SK-N-SH (cell line): Measurements from ENCODE around the gene PHF21B. TPM values are rescaled to one million over a fixed set of nuclear protein-coding genes. Genes with fewer than 3 reads are reported as not detected.

Experiments
- CTCF ChIA-PET: fragments of 300-600, 350-600 bp; formaldehyde crosslinking; extraction: SDS; loops from one replicate; lab custom pipeline; 2021; lab: Yijun Ruan, JAX
- POLR2A ChIA-PET: fragments of 350-600 bp; sonication (Branson Sonifier 250); formaldehyde crosslinking; extraction: SDS; loops from one replicate; lab custom pipeline; 2020; ENCODE audit warnings: antibody characterized with exemption, inconsistent platforms; lab: Yijun Ruan, JAX
- DNase-seq: peaks from one replicate; pipeline ENCODE4 v3.0.0; 2012
- H2AFZ ChIP-seq: fragments of 200-600 bp; sonication (generic); 2 replicates; pipeline ENCODE4 v1.8.1; 2016; ENCODE audit warnings: antibody characterized with exemption, mild to moderate bottlenecking, low read depth
- H3F3A ChIP-seq: fragments of 200-600 bp; sonication (generic); replicated peaks from 2 replicates; pipeline ENCODE3; 2016; ENCODE audit warnings: antibody characterized with exemption, mild to moderate bottlenecking; ENCODE audit not compliant: insufficient read depth
- H3K27ac ChIP-seq, 2 experiments: fragments of 200-500 bp in 1 of 2; fragments of 200-600 bp in 1 of 2; sonication (Bioruptor generic) in 1 of 2; sonication (generic), shearing (Covaris generic) in 1 of 2; 2 replicates each; pipeline versions ENCODE4 v1.5.1 to v1.6.1; 2014 to 2016; ENCODE audit warnings: low read depth in 2 of 2, inconsistent platforms in 1 of 2, low read length in 1 of 2, mild to moderate bottlenecking in 1 of 2, mixed read lengths in 1 of 2
- H3K27me3 ChIP-seq: fragments of 200-600 bp; sonication (generic), shearing (Covaris generic); 2 replicates; pipeline ENCODE4 v1.6.1; 2016; ENCODE audit warnings: mixed run types; ENCODE audit not compliant: insufficient read depth
- H3K36me3 ChIP-seq, 2 experiments: fragments of 200-500 bp in 1 of 2; fragments of 200-600 bp in 1 of 2; sonication (Bioruptor generic) in 1 of 2; sonication (generic) in 1 of 2; replicated peaks in 1 of 2; 2 replicates each; pipeline versions ENCODE3 to v1.5.1; 2014 to 2016; ENCODE audit warnings: low read length in 1 of 2, mild to moderate bottlenecking in 1 of 2; ENCODE audit not compliant: insufficient read depth in 2 of 2, control insufficient read depth in 1 of 2
- H3K4me1 ChIP-seq, 2 experiments: fragments of 200-500 bp in 1 of 2; fragments of 200-600 bp in 1 of 2; sonication (Bioruptor generic) in 1 of 2; sonication (generic), shearing (Covaris generic) in 1 of 2; 2 replicates each; pipeline versions ENCODE4 v1.5.1 to v1.6.1; 2014 to 2016; ENCODE audit warnings: low read depth in 1 of 2, low read length in 1 of 2, mixed run types in 1 of 2; ENCODE audit not compliant: insufficient read depth in 2 of 2, control insufficient read depth in 1 of 2
- H3K4me2 ChIP-seq: fragments of 200-600 bp; sonication (generic), shearing (Covaris generic); 2 replicates; pipeline ENCODE4 v1.6.1; 2017; ENCODE audit warnings: mixed run types
- H3K4me3 ChIP-seq, 2 experiments: fragments of 200-500 bp in 1 of 2; fragments of 200-600 bp in 1 of 2; sonication (Bioruptor generic) in 1 of 2; sonication (generic), shearing (Covaris generic) in 1 of 2; 2 replicates each; pipeline versions ENCODE4 v1.5.1 to v1.8.1; 2014 to 2016; ENCODE audit warnings: low read depth in 2 of 2, inconsistent platforms in 1 of 2, low read length in 1 of 2, mild to moderate bottlenecking in 1 of 2, mixed read lengths in 1 of 2, moderate library complexity in 1 of 2
- H3K79me2 ChIP-seq: fragments of 200-600 bp; sonication (generic); 2 replicates; pipeline ENCODE4 v1.8.1; 2017; ENCODE audit warnings: mild to moderate bottlenecking; ENCODE audit not compliant: insufficient read depth
- H3K9ac ChIP-seq: fragments of 200-600 bp; sonication (generic); 2 replicates; pipeline ENCODE4 v1.6.1; 2017; ENCODE audit warnings: mixed run types
- H3K9me2 ChIP-seq: fragments of 200-600 bp; sonication (generic); 2 replicates; pipeline ENCODE4 v1.6.1; 2017; ENCODE audit warnings: mixed run types
- H3K9me3 ChIP-seq: fragments of 200-600 bp; sonication (generic); 2 replicates; pipeline ENCODE4 v1.6.1; 2017; ENCODE audit warnings: mixed run types, mild to moderate bottlenecking, moderate library complexity
- H4K20me1 ChIP-seq: fragments of 200-600 bp; sonication (generic); 2 replicates; pipeline ENCODE4 v1.6.1; 2017; ENCODE audit warnings: mild to moderate bottlenecking, mixed run types; ENCODE audit not compliant: insufficient read depth
- EZH2phosphoT487 ChIP-seq: fragments of 200-600 bp; sonication (generic); IDR thresholded peaks from 2 replicates; pipeline ENCODE4 v1.6.1; 2017; ENCODE audit warnings: low read depth, mixed run types, mild to moderate bottlenecking, antibody characterized with exemption, moderate library complexity, borderline replicate concordance
- FOXM1 ChIP-seq: IDR thresholded peaks from 2 replicates; pipeline ENCODE4 v1.4.0; 2012; ENCODE audit warnings: low read depth, mild to moderate bottlenecking
- GABPA ChIP-seq: IDR thresholded peaks from 2 replicates; pipeline ENCODE4 v1.4.0; 2012; ENCODE audit warnings: low read depth, mild to moderate bottlenecking
- MXI1 ChIP-seq: IDR thresholded peaks from 2 replicates; pipeline ENCODE4 v1.6.1; 2012; ENCODE audit warnings: mild to moderate bottlenecking, low read depth, low read length, improper control_type of control experiment
- NFIC ChIP-seq: IDR thresholded peaks from 2 replicates; pipeline ENCODE4 v1.4.0; 2012; ENCODE audit warnings: borderline replicate concordance
- NRF1 ChIP-seq: IDR thresholded peaks from 2 replicates; pipeline ENCODE4 v1.6.1; 2012; ENCODE audit warnings: low read depth, mild to moderate bottlenecking, low read length
- POLR2AphosphoS5 ChIP-seq: IDR thresholded peaks from 2 replicates; pipeline ENCODE4 v1.6.1; 2012; ENCODE audit warnings: low read depth, low read length
- RXRA ChIP-seq: IDR thresholded peaks from 2 replicates; pipeline ENCODE4 v1.4.0; 2012; ENCODE audit warnings: low read depth, mild to moderate bottlenecking, borderline replicate concordance
- SMC3 ChIP-seq: IDR thresholded peaks from 2 replicates; pipeline ENCODE4 v1.6.1; 2012; ENCODE audit warnings: low read depth, low read length, improper control_type of control experiment
- TAF1 ChIP-seq: IDR thresholded peaks from 2 replicates; pipeline ENCODE4 v1.6.1; 2012; ENCODE audit warnings: low read depth, mild to moderate bottlenecking, low read length, moderate library complexity, borderline replicate concordance
- YY1 ChIP-seq: IDR thresholded peaks from 2 replicates; pipeline ENCODE4 v1.4.0; 2012; ENCODE audit warnings: low read depth, mild to moderate bottlenecking
- WGBS: methylation state at CpG from one replicate; pipeline ENCODE4 v1.1.6; 2017; ENCODE audit warnings: low lambda C conversion rate; 5-methylcytosine and 5-hydroxymethylcytosine counted together
- polyA plus RNA-seq, 3 experiments: library from polyadenylated mRNA; depleted of rRNA; stranded (reverse); fragments of >200 nt; gene quantifications; 2 replicates each; pipeline ENCODE4 v1.2.3, GENCODE V29; 2012
- TF ChIP-seq, protein P1 (sequence below): IDR thresholded peaks from 2 replicates; pipeline ENCODE4 v1.6.1; 2012; ENCODE audit warnings: mild to moderate bottlenecking, low read depth, low read length, moderate library complexity
- TF ChIP-seq, protein P2 (sequence below): fragments of 150-350 bp; IDR thresholded peaks from 2 replicates; pipeline ENCODE4 v1.6.1; 2016; ENCODE audit warnings: mild to moderate bottlenecking, low read depth, low read length
- TF ChIP-seq, protein P3 (sequence below): IDR thresholded peaks from 2 replicates; pipeline ENCODE4; 2012
- TF ChIP-seq, protein P4 (sequence below): IDR thresholded peaks from 2 replicates; pipeline ENCODE4 v1.4.0; 2012; ENCODE audit warnings: low read depth
- TF ChIP-seq, protein P5 (sequence below): fragments of 200-600 bp; sonication (generic); IDR thresholded peaks from 2 replicates; pipeline ENCODE4 v1.6.1; 2017; ENCODE audit warnings: antibody characterized with exemption, mild to moderate bottlenecking, moderate library complexity

The PHF21B gene
- polyA plus RNA-seq, 1 of the 3 experiments (the other 2 are of a cell fraction): 0.76 TPM

DNA sequence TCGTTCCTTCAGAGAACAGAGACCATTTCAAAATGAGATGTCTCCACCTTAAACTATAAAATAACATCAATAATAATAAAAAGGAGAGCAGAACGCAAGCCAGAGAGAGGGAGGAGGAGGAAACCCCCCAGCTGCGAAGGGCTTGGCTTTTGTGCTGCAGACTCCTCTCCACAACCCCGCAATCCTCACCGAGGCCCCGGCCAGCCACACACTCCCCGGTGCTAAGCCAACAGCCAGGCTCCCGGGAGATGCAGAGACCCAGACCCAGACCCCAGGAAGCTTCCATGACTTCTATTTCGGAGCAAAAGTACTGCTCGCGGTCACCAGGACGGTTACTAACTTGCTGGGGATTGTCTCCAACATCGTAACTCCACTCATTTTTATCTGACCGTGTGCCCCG lies 10.6 kb downstream of the PHF21B start:
- no peaks in the 10 kb centered on the region for H3K79me2 ChIP-seq
- H3K4me3 ChIP-seq: no peak overlapping the region
- TF ChIP-seq, protein P1, sequence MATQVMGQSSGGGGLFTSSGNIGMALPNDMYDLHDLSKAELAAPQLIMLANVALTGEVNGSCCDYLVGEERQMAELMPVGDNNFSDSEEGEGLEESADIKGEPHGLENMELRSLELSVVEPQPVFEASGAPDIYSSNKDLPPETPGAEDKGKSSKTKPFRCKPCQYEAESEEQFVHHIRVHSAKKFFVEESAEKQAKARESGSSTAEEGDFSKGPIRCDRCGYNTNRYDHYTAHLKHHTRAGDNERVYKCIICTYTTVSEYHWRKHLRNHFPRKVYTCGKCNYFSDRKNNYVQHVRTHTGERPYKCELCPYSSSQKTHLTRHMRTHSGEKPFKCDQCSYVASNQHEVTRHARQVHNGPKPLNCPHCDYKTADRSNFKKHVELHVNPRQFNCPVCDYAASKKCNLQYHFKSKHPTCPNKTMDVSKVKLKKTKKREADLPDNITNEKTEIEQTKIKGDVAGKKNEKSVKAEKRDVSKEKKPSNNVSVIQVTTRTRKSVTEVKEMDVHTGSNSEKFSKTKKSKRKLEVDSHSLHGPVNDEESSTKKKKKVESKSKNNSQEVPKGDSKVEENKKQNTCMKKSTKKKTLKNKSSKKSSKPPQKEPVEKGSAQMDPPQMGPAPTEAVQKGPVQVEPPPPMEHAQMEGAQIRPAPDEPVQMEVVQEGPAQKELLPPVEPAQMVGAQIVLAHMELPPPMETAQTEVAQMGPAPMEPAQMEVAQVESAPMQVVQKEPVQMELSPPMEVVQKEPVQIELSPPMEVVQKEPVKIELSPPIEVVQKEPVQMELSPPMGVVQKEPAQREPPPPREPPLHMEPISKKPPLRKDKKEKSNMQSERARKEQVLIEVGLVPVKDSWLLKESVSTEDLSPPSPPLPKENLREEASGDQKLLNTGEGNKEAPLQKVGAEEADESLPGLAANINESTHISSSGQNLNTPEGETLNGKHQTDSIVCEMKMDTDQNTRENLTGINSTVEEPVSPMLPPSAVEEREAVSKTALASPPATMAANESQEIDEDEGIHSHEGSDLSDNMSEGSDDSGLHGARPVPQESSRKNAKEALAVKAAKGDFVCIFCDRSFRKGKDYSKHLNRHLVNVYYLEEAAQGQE: no peak
- TF ChIP-seq GABPA (no peak), FOXM1 (no peak), MXI1 (no peak), NFIC (no peak), POLR2AphosphoS5 (no peak), SMC3 (no peak), TAF1 (no peak), RXRA (no peak), YY1 (no peak), EZH2phosphoT487 (no peak), NRF1 (no peak)
- TF ChIP-seq, protein P2, sequence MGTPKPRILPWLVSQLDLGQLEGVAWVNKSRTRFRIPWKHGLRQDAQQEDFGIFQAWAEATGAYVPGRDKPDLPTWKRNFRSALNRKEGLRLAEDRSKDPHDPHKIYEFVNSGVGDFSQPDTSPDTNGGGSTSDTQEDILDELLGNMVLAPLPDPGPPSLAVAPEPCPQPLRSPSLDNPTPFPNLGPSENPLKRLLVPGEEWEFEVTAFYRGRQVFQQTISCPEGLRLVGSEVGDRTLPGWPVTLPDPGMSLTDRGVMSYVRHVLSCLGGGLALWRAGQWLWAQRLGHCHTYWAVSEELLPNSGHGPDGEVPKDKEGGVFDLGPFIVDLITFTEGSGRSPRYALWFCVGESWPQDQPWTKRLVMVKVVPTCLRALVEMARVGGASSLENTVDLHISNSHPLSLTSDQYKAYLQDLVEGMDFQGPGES: no peak
- TF ChIP-seq, protein P3, sequence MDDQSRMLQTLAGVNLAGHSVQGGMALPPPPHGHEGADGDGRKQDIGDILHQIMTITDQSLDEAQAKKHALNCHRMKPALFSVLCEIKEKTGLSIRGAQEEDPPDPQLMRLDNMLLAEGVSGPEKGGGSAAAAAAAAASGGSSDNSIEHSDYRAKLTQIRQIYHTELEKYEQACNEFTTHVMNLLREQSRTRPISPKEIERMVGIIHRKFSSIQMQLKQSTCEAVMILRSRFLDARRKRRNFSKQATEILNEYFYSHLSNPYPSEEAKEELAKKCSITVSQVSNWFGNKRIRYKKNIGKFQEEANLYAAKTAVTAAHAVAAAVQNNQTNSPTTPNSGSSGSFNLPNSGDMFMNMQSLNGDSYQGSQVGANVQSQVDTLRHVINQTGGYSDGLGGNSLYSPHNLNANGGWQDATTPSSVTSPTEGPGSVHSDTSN: no peak
- TF ChIP-seq, protein P4, sequence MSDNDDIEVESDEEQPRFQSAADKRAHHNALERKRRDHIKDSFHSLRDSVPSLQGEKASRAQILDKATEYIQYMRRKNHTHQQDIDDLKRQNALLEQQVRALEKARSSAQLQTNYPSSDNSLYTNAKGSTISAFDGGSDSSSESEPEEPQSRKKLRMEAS: no peak
- TF ChIP-seq, protein P5, sequence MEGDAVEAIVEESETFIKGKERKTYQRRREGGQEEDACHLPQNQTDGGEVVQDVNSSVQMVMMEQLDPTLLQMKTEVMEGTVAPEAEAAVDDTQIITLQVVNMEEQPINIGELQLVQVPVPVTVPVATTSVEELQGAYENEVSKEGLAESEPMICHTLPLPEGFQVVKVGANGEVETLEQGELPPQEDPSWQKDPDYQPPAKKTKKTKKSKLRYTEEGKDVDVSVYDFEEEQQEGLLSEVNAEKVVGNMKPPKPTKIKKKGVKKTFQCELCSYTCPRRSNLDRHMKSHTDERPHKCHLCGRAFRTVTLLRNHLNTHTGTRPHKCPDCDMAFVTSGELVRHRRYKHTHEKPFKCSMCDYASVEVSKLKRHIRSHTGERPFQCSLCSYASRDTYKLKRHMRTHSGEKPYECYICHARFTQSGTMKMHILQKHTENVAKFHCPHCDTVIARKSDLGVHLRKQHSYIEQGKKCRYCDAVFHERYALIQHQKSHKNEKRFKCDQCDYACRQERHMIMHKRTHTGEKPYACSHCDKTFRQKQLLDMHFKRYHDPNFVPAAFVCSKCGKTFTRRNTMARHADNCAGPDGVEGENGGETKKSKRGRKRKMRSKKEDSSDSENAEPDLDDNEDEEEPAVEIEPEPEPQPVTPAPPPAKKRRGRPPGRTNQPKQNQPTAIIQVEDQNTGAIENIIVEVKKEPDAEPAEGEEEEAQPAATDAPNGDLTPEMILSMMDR: no peak
- TF ChIP-seq, all 33 proteins: peak for 0
- no peak overlapping the region for H3K9ac ChIP-seq
- no peaks in the 10 kb centered on the region for H3F3A ChIP-seq
- POLR2A ChIA-PET: no interaction called here
- CTCF ChIA-PET: no interaction called here
- no peaks in the 10 kb centered on the region for H3K9me2 ChIP-seq
- no peaks in the 10 kb centered on the region; the same call in 1 of the 2 replicates for H3K27me3 ChIP-seq
- H3K36me3 ChIP-seq: no peaks in the 10 kb centered on the region
- no peak for DNase-seq
- WGBS: 80% methylated on average over 14 of the region's 15 CpGs
- H3K4me1 ChIP-seq: peaks cover 0 to 20% of the 10 kb centered on the region in 2 experiments; a peak in 1 of 4 replicates
- no peaks in the 10 kb centered on the region for H3K9me3 ChIP-seq
- no peak overlapping the region for H3K4me2 ChIP-seq
- H4K20me1 ChIP-seq: no peaks in the 10 kb centered on the region
- no peak overlapping the region for H3K27ac ChIP-seq
- no peak overlapping the region for H2AFZ ChIP-seq
